AML-193 (cell line): ENCODE measurements around the gene MBD2.

Experiments used
- DNase-seq, 2 experiments: peaks; one replicate each; lab custom pipeline; 2025; lab: John Stamatoyannopoulos, UW

Gene MBD2

GRCh38 chr18:54202851-54203250 is 21.6 kb downstream of the MBD2 start:
- no peak for DNase-seq

GRCh38 chr18:54197747-54198411 is 26.6 kb downstream of the MBD2 start:
- DNase-seq = no peak

DNA sequence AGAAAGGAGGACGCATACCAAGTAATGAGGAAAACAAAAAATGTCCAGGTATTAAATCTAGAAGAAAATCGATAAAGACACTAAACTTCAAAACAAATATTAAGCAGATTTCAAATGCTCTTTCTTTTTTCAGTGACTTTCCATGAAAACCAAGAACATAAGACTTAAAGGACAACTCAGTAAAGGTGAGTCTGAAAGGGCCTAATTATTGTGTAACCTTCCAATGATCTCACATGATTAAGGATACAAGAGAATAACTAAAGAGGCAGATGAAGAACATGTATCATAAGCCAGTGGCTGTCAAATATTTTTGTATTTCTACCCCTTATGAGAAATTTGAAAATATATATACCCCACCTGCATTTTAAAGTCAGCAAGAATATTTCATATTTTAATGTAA is 30.7 kb downstream of the MBD2 start:
- no peak for DNase-seq

- no peak for DNase-seq
These were observed 31.6 kb downstream of the MBD2 start for GRCh38 chr18:54192900-54193299.

GRCh38 chr18:54192415-54192814 is 32.1 kb downstream of the MBD2 start:
- DNase-seq = no peak

DNA sequence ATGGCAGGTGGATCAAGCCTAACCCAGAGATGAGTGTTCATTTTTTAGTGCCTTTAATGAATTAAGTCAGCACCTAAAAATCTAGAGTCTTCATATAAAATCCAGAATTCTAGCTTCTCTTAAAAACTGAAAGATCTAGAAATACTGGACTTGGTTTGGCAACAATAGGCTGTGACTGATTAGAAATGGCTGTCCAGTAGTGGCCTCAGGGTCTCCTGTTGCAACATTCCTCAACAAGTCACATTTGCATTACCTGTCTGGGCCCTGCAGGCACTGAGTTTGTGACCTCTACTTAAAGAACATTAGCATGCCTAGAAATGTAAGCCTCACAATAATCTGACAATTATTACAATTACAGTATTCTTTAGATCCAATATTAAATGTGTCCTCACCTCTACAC is 33.1 kb downstream of the MBD2 start:
- no peak for DNase-seq

DNA sequence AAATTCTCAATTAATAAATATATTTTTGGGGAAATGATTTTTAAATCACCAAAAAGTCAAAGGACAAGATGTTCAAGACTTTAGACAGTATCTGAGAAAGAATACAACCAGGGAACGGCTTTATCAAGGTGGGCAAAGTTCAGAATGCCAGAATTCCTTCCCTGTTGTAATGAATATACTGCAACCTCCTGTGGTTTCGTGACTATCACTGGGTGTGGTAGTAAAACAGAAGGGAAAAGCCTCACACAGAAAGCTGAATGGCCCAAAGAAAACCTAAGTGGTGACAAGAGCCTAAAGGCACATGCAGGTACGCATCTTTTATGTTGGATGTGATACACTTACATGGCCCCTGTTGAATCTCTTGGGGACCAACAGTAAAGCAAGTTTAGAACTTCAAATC is 37.1 kb downstream of the MBD2 start:
- no peak for DNase-seq

GRCh38 chr18:54184836-54185235 is 39.6 kb downstream of the MBD2 start:
- no peak for DNase-seq

DNA sequence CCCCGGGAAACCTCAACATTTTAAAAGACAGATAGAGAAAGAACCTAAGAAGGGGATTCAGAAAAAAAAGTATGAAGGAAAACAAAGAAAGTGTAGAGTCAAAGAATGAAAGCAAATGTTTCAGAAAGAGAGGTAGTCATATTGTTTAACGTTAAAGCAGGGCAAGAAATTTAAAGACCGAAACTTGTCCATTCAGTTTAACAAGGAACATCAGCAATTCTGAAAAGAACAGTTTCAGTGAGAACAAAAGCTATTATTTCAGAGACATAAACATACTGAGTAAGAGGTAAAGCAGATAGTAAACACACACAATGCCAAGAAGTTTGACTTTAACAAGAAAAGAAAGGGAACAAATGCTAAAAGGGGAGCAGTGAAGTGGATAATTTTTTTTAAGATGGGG is 41.1 kb downstream of the MBD2 start:
- no peak for DNase-seq

DNA sequence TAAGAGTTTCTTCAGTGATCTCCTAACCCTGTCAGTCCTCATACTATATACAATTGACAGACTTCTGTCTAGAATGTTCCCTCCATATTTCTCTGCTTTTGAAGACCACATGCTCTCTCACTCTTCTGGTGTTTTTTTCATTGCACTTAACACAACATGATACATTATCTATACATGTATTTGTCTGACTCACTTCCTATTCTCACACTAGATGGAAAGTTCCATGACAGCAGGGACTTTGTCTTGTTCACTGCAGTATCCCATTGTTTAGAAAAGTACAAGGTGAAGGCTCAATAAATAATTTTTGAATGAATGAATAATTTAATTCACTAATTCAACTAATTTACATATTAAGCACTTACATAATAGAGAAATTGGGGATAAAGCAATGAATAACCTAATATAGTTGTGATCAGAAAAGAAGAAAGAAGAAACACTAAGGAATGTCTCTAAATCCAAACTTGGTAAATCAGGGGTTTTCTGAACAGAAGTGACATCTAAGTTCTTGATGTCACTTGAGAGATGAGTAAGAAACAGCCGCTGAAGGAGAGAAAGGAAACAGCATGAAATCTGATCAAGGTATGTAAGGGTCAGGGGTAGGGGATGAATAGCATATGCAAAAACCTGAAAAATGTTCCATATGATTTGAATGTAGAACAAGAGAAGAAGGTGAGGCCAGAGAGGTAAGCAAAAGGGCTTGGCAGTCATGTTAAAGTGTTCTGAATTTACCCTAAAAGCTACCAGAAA is 42.4 kb downstream of the MBD2 start:
- DNase-seq = no peak

- no peak for DNase-seq
These were observed 50.4 kb downstream of the MBD2 start for GRCh38 chr18:54173980-54174630.

DNA sequence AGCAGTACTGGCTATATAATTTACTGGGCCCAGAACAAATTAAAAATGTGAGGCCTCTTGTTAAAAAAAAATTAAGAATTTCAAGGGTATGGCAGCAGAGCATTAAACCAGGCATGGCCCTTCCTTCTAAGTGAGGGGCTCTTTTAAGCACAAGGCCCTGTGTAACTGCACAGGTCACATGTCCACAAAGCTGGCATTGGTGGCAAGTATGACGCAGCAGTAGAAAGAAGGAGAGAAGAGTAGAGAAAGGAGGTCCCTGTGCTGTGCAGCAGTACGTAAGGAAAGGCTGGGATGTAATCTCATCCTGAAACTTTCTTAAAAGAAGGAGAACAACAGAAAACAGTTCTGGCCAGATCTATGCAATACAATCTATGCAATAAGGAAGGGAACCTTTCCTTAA is 51.2 kb downstream of the MBD2 start:
- DNase-seq = no peak

GRCh38 chr18:54169431-54170403 is 54.8 kb downstream of the MBD2 start:
- no peak for DNase-seq

- no peak for DNase-seq
These were observed 59.0 kb downstream of the MBD2 start for GRCh38 chr18:54165450-54165849.

DNA sequence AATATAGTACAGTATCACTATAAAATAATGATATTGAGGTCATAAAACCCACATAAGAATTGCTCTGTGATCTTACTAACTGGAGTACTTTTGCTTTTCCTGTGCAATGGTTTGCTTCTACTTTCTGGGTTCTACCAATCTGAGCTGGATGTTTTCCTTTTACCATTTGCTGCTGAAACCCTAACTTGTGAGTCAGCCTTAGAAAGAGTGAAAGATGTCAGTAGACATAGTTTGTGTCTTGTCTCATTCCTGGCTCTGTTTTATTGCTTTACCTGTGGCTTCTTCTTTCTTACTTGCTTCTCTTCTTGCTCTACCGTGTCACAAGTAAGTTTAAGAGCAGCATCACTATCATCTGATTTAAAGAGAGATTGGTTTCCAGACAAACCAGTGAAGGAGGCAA is 61.0 kb downstream of the MBD2 start:
- no peak for DNase-seq

GRCh38 chr18:54162431-54162830 is 62.0 kb downstream of the MBD2 start:
- DNase-seq = no peak

- no peak for DNase-seq
These were observed 63.2 kb downstream of the MBD2 start for GRCh38 chr18:54161267-54161666.

DNA sequence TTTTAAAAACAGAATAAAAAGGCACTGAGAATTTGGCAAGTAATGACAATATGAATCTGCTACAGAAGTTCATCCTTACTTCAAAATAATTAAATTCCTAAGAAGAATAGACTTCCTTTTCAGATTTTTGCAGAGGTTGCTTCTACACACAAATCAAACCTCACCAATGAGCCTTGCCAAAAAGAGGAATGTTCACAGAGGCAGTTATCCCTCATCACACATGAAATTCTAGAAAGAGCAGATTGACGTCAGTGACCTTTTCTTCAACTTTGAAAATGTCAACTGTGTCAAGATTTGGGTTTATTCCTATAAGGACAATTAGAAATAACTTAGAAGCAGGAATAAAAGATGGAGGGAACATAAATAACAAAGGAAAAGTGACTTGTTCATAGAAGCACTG is 64.6 kb downstream of the MBD2 start:
- no peak for DNase-seq

- no peak for DNase-seq
These were observed 66.7 kb downstream of the MBD2 start for GRCh38 chr18:54157646-54158385.

DNA sequence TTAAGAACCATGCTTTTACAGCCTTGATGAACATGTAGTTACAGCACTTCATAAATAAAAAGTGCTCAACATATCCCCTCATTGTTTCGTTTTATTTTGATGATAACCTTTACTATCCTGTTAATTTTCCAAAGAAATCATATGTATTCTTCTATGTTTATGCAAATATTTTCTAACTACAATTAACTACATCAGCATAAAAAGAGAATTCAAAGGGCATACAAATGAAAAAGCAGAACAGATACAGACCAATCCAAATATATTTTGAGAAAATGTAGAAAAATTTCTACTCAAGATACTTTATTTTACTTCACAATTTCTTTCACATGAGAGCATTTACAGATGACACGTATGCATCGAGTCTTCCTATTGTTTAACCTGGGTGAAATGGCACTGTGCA is 69.1 kb downstream of the MBD2 start:
- DNase-seq = no peak

GRCh38 chr18:54154231-54154630 is 70.2 kb downstream of the MBD2 start:
- no peak for DNase-seq
